ENCODE data around the gene TBC1D22B. TPM values are rescaled to one million over a fixed set of nuclear protein-coding genes. Genes with fewer than 3 reads are reported as not detected.
A peak's percentile ranks its signal among the peaks of the same experiment; 100 is the strongest.

Gene TBC1D22B
- total and polyA plus RNA-seq, 2 donors (not counting 3 experiments of a cell fraction or from before 2014, with no cell fraction given), result 13.1 to 13.6 TPM

GRCh38 chr6:37354526-37355384 lies 97.2 kb downstream of the TBC1D22B start:
- Histone ChIP-seq H3K9ac (replicated peaks; ENCODE audit: extremely low read depth, insufficient read depth, low read length) (peak overlapping the region; percentile 58), H3K27ac (ENCODE audit: insufficient read depth, low read depth, low read length) (no peak overlapping the region), H3K4me3 (replicated peaks in 1 of 3; ENCODE audit: insufficient read depth in 1 of 3, low read depth in 1 of 3, low read length in 3 of 3) (peak overlapping the region; percentile 56 to 99 (median 64)), H3K79me2 (ENCODE audit: control insufficient read depth, insufficient read depth, low read length) (peaks cover 33% of the 10 kb centered on the region), H3K9me1 (replicated peaks; ENCODE audit: control insufficient read depth, extremely low read depth, insufficient read depth, low read length) (no peaks in the 10 kb centered on the region), H3K36me3 (ENCODE audit: control insufficient read depth in 2 of 2, extremely low read depth in 1 of 2, insufficient read depth in 2 of 2, low read length in 2 of 2) (no peaks in the 10 kb centered on the region), H3K27me3 (ENCODE audit: control insufficient read depth in 2 of 2, insufficient read depth in 2 of 2, low read length in 2 of 2) (no peaks in the 10 kb centered on the region), H3K9me3 (replicated peaks; ENCODE audit: control insufficient read depth, insufficient read depth, low read length) (no peaks in the 10 kb centered on the region), H3K4me2 (ENCODE audit: insufficient read depth, low read length) (peak overlapping the region; percentile 90), H2AFZ (ENCODE audit: low read depth, low read length) (peak overlapping the region; percentile 70), H4K20me1 (replicated peaks; ENCODE audit: control insufficient read depth, extremely low read depth, insufficient read depth, low read length) (no peaks in the 10 kb centered on the region), H3K4me1 (ENCODE audit: control insufficient read depth, extremely low read depth, insufficient read depth, low read length) (peaks cover 35% of the 10 kb centered on the region)
- dilution Hi-C loops (cut with MboI; ENCODE audit: extremely low pct_ligation_motif_present, low sequenced_read_pairs) (no loop called here), intact Hi-C loops (cut with micrococcal nuclease) (loop anchor here (2.0 kb wide), 1 partner anchor 30 kb away; no protein-coding TSS in a partner anchor)
- BruUV-seq (replicated peaks), result no TSS peak
- FAIRE-seq (no peak), DNase-seq (ENCODE audit: low read depth, low spot score) (no peak)
- no peak for TF ChIP-seq GATA2 (IDR thresholded peaks at IDR 0.05; ENCODE audit: insufficient read depth, insufficient read length, low read depth, low read length)
- CTCF ChIA-PET, result interaction anchor here (1.9 kb wide), 1 partner anchor 29 kb away, joined by 8 read pairs; no protein-coding TSS in a partner anchor
- POLR2A ChIA-PET, result interaction anchor here (0.8 kb wide), 1 partner anchor 20 kb away, joined by 5 read pairs; no protein-coding TSS in a partner anchor

- FAIRE-seq (no peak), DNase-seq (ENCODE audit: low read depth, low spot score) (peak; percentile 60)
- ChIA-PET POLR2A (no interaction called here), CTCF (no interaction called here)
- Histone ChIP-seq H3K9ac (replicated peaks; ENCODE audit: extremely low read depth, insufficient read depth, low read length) (no peak overlapping the region), H2AFZ (ENCODE audit: low read depth, low read length) (no peak overlapping the region), H3K4me3 (replicated peaks in 1 of 3; ENCODE audit: insufficient read depth in 1 of 3, low read depth in 1 of 3, low read length in 3 of 3) (no peak overlapping the region), H3K27ac (ENCODE audit: insufficient read depth, low read depth, low read length) (no peak overlapping the region), H3K9me1 (replicated peaks; ENCODE audit: control insufficient read depth, extremely low read depth, insufficient read depth, low read length) (no peaks in the 10 kb centered on the region), H3K36me3 (ENCODE audit: control insufficient read depth in 2 of 2, extremely low read depth in 1 of 2, insufficient read depth in 2 of 2, low read length in 2 of 2) (peaks cover 0 to 7% of the 10 kb centered on the region in 2 experiments), H3K79me2 (ENCODE audit: control insufficient read depth, insufficient read depth, low read length) (peaks cover 33% of the 10 kb centered on the region), H3K27me3 (ENCODE audit: control insufficient read depth in 2 of 2, insufficient read depth in 2 of 2, low read length in 2 of 2) (no peaks in the 10 kb centered on the region), H3K9me3 (replicated peaks; ENCODE audit: control insufficient read depth, insufficient read depth, low read length) (no peaks in the 10 kb centered on the region), H4K20me1 (replicated peaks; ENCODE audit: control insufficient read depth, extremely low read depth, insufficient read depth, low read length) (no peaks in the 10 kb centered on the region), H3K4me2 (ENCODE audit: insufficient read depth, low read length) (no peak overlapping the region), H3K4me1 (ENCODE audit: control insufficient read depth, extremely low read depth, insufficient read depth, low read length) (peaks cover 35% of the 10 kb centered on the region)
- dilution Hi-C loops (cut with MboI; ENCODE audit: extremely low pct_ligation_motif_present, low sequenced_read_pairs) (no loop called here), intact Hi-C loops (cut with micrococcal nuclease) (no loop called here)
- BruUV-seq (replicated peaks), result no TSS peak
- no peak for TF ChIP-seq JUN (IDR thresholded peaks at IDR 0.05; ENCODE audit: borderline replicate concordance, insufficient read depth, insufficient read length, low read depth)
- no peak for TF ChIP-seq FOS (IDR thresholded peaks at IDR 0.05; ENCODE audit: borderline replicate concordance, insufficient read depth, low read length)
- no peak for TF ChIP-seq POLR2AphosphoS5 (IDR thresholded peaks at IDR 0.05; ENCODE audit: insufficient read depth, low read depth, low read length)
- no peak for TF ChIP-seq GATA2 (IDR thresholded peaks at IDR 0.05; ENCODE audit: insufficient read depth, insufficient read length, low read depth, low read length)
- TF ChIP-seq POLR2A (IDR thresholded peaks at IDR 0.05; ENCODE audit: low read depth, low read length), result no peak
- no peak for TF ChIP-seq MYC (IDR thresholded peaks at IDR 0.05; ENCODE audit: low read depth, low read length)
- no peak for TF ChIP-seq MAX (IDR thresholded peaks at IDR 0.05; ENCODE audit: insufficient read depth, insufficient read length)
- TF ChIP-seq CTCF (IDR thresholded peaks at IDR 0.05; ENCODE audit: extremely low read depth in 1 of 2, insufficient read depth in 1 of 2, low read depth in 1 of 2, low read length in 2 of 2), result no peak
- TF ChIP-seq EZH2 (IDR thresholded peaks at IDR 0.05; ENCODE audit: borderline replicate concordance, low read depth, low read length, severe bottlenecking), result no peak
Measured at GRCh38 chr6:37357288-37357687, 99.7 kb downstream of the TBC1D22B start.

Data from endothelial cell of umbilical vein (primary cell).